Measurements from ENCODE around the gene TNNI3.
A peak's percentile ranks its signal among the peaks of the same experiment; 100 is the strongest.

TNNI3 gene

GRCh38 chr19:55147545-55148251 is 9.8 kb downstream of the TNNI3 start:
- no peak for DNase-seq (ENCODE audit: low read depth in 2 of 2, low spot score in 1 of 2)

GRCh38 chr19:55146705-55147273 is 10.7 kb downstream of the TNNI3 start:
- no peak for DNase-seq (ENCODE audit: low read depth in 2 of 2, low spot score in 1 of 2)

- no peak for DNase-seq (ENCODE audit: low read depth in 2 of 2, low spot score in 1 of 2)
Observed at GRCh38 chr19:55146078-55146704, 11.3 kb downstream of the TNNI3 start.

- DNase-seq (ENCODE audit: low read depth in 2 of 2, low spot score in 1 of 2), result no peak
Observed at GRCh38 chr19:55145232-55145631, 12.3 kb downstream of the TNNI3 start.

- no peak for DNase-seq (ENCODE audit: low read depth in 2 of 2, low spot score in 1 of 2)
Observed at GRCh38 chr19:55141696-55142095, 15.8 kb downstream of the TNNI3 start.

DNA sequence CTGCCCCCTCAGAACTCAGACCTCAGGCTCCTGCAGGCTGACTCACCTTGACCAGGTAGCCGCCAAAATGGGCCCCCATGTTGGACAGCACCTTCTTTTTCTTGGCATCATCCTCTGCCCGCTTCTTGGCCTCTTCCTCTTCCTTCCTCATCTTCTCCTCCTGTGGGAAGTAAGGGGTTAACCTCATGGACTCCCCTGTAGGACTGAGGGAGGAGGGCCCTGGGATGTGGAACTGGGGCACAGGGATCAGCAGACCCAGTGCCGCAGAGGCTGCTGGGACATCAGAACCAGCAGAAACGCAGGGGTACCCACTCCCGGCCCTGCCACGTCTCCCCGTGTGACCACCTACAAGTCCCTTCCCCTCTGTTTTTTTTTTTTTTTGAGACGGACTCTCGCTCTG is 19.6 kb downstream of the TNNI3 start:
- no peak for DNase-seq (ENCODE audit: low read depth in 2 of 2, low spot score in 1 of 2)

DNA sequence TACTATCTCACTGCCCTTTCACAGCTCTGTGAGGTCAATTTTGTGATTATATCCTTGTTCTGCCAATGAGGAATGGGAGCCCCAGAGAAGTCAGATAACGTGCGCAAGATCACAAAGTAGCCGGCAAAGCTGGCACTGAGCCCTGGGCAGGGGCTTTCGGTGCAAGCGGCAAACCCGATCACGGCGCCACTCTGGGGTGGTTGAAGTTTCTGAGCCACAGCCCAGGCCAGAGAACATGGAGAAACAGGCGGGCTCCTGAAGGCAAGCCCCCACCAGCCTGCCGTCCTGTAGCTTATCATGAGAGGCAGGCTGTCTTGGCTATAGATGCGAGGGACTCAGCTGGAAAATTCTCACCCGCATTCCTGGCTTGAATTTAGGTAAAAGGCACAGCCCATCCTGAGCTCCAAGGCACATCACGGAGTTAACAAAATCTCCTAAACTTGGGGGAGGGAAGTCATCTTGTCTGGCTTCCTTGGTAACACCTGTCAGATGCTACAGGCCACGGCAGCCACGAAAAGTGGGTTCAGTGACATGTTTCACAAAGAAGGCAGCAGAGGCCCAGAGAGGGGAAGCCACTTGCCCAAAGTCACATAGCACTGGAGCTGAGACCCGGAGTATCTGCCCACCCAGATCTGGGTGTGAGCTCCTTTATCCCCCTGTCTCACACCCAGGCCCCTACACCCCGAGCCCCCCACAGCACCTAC is 21.0 kb downstream of the TNNI3 start:
- DNase-seq (ENCODE audit: low read depth in 2 of 2, low spot score in 1 of 2), result no peak

GRCh38 chr19:55134736-55135135 is 22.8 kb downstream of the TNNI3 start:
- DNase-seq (ENCODE audit: low read depth in 2 of 2, low spot score in 1 of 2), result no peak

DNA sequence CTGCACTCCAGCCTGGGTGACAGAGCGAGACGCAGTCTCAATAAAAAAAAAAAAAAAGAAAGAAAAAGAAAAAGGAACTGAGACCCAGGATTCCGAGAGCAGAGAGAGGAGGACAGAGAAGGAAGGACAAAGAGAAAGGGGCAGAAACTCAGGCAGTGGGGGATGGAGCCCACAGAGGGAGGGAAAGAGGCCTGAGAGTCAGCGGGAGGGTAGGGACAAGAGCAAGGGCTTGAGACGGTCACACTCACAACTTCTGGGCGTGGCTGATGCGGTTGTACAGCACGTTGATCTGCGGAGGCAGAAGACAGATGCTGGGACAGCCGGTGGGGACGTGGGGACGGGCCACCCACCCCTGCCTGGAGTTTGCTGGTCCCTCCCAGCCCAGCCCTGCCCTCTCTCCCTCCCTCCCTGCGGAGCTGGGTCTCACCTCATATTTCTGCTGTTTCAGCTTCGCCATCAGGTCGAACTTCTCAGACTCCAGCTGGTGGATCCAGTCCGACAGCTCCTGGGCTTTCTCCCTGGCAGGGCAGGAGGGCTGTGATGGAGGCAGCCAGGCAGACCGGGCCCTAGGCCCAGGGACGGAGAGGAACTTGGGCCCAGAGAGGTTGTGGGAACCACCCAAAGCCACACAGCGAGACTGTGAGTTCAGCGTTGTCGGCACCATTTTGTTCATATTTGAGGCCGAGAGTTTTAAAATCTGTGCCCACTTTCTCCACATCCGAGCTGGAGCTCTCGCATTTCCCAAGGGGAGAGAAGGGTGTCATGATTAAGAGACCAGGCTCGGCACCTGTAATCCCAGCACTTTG is 23.7 kb downstream of the TNNI3 start:
- DNase-seq (ENCODE audit: low read depth in 2 of 2, low spot score in 1 of 2), result no peak

DNA sequence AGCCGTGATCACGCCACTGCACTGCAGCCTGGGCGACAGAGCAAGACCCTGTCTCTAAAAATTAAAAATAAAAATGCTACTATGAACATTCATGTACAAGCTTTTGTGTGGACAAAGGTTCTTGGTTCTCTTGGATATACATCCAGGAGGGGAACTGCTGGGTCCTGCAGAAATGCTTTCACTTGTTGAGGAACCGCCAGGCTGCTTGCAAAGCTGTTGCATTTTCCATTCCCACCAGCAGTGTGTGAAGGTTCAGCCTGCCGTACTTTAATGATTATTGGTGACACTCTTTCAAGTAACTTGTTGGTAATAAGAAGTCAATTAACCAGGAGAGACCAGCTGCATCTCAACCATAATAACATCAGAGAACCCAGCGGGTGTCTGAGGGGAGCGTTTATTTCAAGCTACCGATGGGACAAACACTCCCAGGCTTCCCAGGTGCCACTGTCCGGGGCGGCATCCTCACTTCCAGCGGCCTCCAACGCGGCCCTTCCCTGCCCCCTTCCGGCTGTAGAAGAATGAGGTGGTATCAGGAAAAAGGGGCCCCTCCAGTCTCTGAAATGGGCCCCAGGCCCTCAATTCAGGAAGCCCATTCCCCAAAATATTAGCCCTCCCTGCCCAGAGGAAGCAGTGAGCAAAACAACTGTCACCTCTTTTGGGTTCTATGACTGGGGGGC is 24.9 kb downstream of the TNNI3 start:
- no peak for DNase-seq (ENCODE audit: low read depth in 2 of 2, low spot score in 1 of 2)

- DNase-seq (ENCODE audit: low read depth in 2 of 2, low spot score in 1 of 2), result no peak
Observed at GRCh38 chr19:55131421-55131820, 26.1 kb downstream of the TNNI3 start.

GRCh38 chr19:55119053-55119452 is 38.5 kb downstream of the TNNI3 start:
- DNase-seq (ENCODE audit: low read depth in 2 of 2, low spot score in 1 of 2), result no peak

GRCh38 chr19:55118401-55118991 is 39.0 kb downstream of the TNNI3 start:
- no peak for DNase-seq (ENCODE audit: low read depth in 2 of 2, low spot score in 1 of 2)

DNA sequence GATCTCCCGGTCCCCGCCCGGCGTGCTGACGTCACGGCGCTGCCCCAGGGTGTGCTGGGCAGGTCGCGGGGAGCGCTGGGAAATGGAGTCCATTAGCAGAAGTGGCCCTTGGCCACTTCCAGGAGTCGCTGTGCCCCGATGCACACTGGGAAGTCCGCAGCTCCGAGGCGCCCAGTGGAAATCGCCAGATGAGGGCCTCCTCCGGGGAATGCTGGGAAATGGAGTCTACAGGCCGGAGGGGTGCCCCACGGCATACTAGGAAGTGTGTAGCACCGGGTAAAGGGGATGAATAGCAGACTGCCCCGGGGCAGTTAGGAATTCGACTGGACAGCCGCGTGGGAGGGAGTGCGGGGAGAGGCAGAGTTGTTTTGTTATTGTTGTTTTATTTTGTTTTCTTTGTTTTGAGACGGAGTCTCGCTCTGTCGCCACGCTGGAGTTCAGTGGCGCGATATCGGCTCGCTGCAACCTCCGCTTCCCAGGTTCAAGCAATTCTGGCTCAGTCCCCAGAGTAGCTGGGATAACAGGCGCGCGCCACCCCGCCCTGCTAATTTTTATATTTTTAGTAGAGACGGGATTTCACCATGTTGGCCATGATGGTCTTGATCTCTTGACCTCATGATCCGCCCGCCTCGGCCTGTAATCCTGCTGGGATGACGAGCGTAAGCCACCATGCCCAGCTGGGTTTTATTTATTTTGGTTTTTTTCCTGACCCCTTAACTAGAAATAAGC is 39.7 kb downstream of the TNNI3 start:
- DNase-seq (ENCODE audit: low read depth in 2 of 2, low spot score in 1 of 2), result peak; percentile 93

GRCh38 chr19:55116859-55117662 is 40.5 kb downstream of the TNNI3 start, which contains the start of gene PPP1R12C:
Gene PPP1R12C (minus strand): TSS chr19:55117637. CDS start chr19:55117543, 94 bp downstream.
- DNase-seq (ENCODE audit: low read depth in 2 of 2, low spot score in 1 of 2), result no peak

- DNase-seq (ENCODE audit: low read depth in 2 of 2, low spot score in 1 of 2), result peak in 1 of 2 donors; percentile 21
Observed at GRCh38 chr19:55116232-55116858, 41.2 kb downstream of the TNNI3 start.

DNA sequence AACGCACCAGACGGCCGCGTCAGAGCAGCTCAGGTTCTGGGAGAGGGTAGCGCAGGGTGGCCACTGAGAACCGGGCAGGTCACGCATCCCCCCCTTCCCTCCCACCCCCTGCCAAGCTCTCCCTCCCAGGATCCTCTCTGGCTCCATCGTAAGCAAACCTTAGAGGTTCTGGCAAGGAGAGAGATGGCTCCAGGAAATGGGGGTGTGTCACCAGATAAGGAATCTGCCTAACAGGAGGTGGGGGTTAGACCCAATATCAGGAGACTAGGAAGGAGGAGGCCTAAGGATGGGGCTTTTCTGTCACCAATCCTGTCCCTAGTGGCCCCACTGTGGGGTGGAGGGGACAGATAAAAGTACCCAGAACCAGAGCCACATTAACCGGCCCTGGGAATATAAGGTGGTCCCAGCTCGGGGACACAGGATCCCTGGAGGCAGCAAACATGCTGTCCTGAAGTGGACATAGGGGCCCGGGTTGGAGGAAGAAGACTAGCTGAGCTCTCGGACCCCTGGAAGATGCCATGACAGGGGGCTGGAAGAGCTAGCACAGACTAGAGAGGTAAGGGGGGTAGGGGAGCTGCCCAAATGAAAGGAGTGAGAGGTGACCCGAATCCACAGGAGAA is 42.0 kb downstream of the TNNI3 start:
- DNase-seq (ENCODE audit: low read depth in 2 of 2, low spot score in 1 of 2), result no peak

Data from stimulated activated CD8-positive, alpha-beta memory T cell treated with anti-CD3 and anti-CD28 coated beads, Interleukin-4, amount 100 ng/mL, for 1 hour (primary cell).